Cardiac septum (tissue), 1 donor: Measurements from ENCODE around the gene IGFBP1. TPM values are rescaled to one million over a fixed set of nuclear protein-coding genes. Genes with fewer than 3 reads are reported as not detected.
"Not testable (repeated sequence)": the region's sequence is repeated elsewhere in the genome, so short reads cannot be mapped to it uniquely, and the experiment has no call there.

Experiments
- DNase-seq: peaks from one replicate; pipeline ENCODE4 v3.0.0-alpha.2; 2020; ENCODE audit warnings: low spot score
- intact Hi-C: fragments of 100-400 bp; cut with DNase I; formaldehyde crosslinking; loops from one replicate; pipeline ENCODE4 v1.14.0; 2022
- total RNA-seq: library from RNA; stranded (reverse); fragmentation: NEBNext Ultra II Directional; extraction: Animal tissue kit (Norgen Biotek cat#: 25700); gene quantifications from one replicate; pipeline ENCODE4 v1.2.1, GENCODE V29; 2021
- donor health status: DM: no; HTN: no; CAD: no.

IGFBP1 gene
- total RNA-seq, 1 donor from 2014 or later = not detected

- DNase-seq = no peak
- intact Hi-C loops = loop anchor here (1.0 to 10.0 kb wide), 6 partner anchors 292 to 1257 kb away; no protein-coding TSS in a partner anchor
These were observed 34.5 kb downstream of the IGFBP1 start for GRCh38 chr7:45922810-45923209.

GRCh38 chr7:45923290-45923689 lies 35.0 kb downstream of the IGFBP1 start:
- peak; percentile 85 for DNase-seq
- intact Hi-C loops = loop anchor here (2.0 to 10.0 kb wide), 5 partner anchors 292 to 1166 kb away; no protein-coding TSS in a partner anchor

GRCh38 chr7:45923818-45924217 lies 35.5 kb downstream of the IGFBP1 start:
- intact Hi-C loops = loop anchor here (2.0 to 10.0 kb wide), 5 partner anchors 291 to 1165 kb away; no protein-coding TSS in a partner anchor
- no peak for DNase-seq

GRCh38 chr7:45924283-45924682 lies 36.0 kb downstream of the IGFBP1 start:
- intact Hi-C loops = loop anchor here (10.0 kb wide), 4 partner anchors 291 to 1011 kb away; no protein-coding TSS in a partner anchor
- DNase-seq = no peak

- DNase-seq = no peak
- intact Hi-C loops = loop anchor here (10.0 kb wide), 4 partner anchors 287 to 1007 kb away; no protein-coding TSS in a partner anchor
These were observed 39.4 kb downstream of the IGFBP1 start for GRCh38 chr7:45927721-45928120.

- DNase-seq = no peak
- intact Hi-C loops = no loop called here
These were observed 42.7 kb downstream of the IGFBP1 start for GRCh38 chr7:45930967-45931366.

GRCh38 chr7:45937301-45937700 lies 49.0 kb downstream of the IGFBP1 start:
- no peak for DNase-seq
- intact Hi-C loops = no loop called here

GRCh38 chr7:45937862-45938261 lies 49.6 kb downstream of the IGFBP1 start:
- intact Hi-C loops = no loop called here

GRCh38 chr7:45938626-45939302 lies 50.5 kb downstream of the IGFBP1 start:
- peak; percentile 70 for DNase-seq
- intact Hi-C loops = no loop called here

More at GRCh38 chr7:45937862-45938261, 49.6 kb downstream of the IGFBP1 start:
- DNase-seq = no peak

GRCh38 chr7:45939574-45939973 lies 51.3 kb downstream of the IGFBP1 start:
- intact Hi-C loops = no loop called here
- DNase-seq = peak; percentile 65

GRCh38 chr7:45940237-45940781 lies 52.0 kb downstream of the IGFBP1 start:
- intact Hi-C loops = not testable (repeated sequence)

GRCh38 chr7:45940939-45941338 lies 52.7 kb downstream of the IGFBP1 start:
- DNase-seq = no peak
- intact Hi-C loops = no loop called here

More at GRCh38 chr7:45940237-45940781, 52.0 kb downstream of the IGFBP1 start:
- DNase-seq = not testable (repeated sequence)

Other genes with a start within 250 kb of the IGFBP1 start
- not detected for gene CCDC201, start 15.4 kb upstream of the IGFBP1 start, total RNA-seq
- 98.7 TPM for gene IGFBP3, start 32.8 kb downstream of the IGFBP1 start, total RNA-seq